Left renal pelvis (tissue), 4 donors: ENCODE data around the gene ARSJ. TPM values are rescaled to one million over a fixed set of nuclear protein-coding genes. Genes with fewer than 3 reads are reported as not detected.

Experiments
- DNase-seq, 4 donors: peaks; one replicate each; pipeline ENCODE4 v3.0.0-alpha.2; 2013; ENCODE audit warnings: low read depth in 4 of 4, low spot score in 3 of 4
- polyA plus RNA-seq, 4 donors: library from polyadenylated mRNA; unstranded; fragments of 120-200 nt; gene quantifications; one replicate each; pipeline ENCODE4 v1.2.1, GENCODE V29; 2013; ENCODE audit not compliant: insufficient read length in 4 of 4

The ARSJ gene
- polyA plus RNA-seq, 4 donors, result 3.2 to 16.6 (median 15.5) TPM

- DNase-seq, result no peak
Observed at GRCh38 chr4:113905301-113905700, 74.1 kb downstream of the ARSJ start.

DNA sequence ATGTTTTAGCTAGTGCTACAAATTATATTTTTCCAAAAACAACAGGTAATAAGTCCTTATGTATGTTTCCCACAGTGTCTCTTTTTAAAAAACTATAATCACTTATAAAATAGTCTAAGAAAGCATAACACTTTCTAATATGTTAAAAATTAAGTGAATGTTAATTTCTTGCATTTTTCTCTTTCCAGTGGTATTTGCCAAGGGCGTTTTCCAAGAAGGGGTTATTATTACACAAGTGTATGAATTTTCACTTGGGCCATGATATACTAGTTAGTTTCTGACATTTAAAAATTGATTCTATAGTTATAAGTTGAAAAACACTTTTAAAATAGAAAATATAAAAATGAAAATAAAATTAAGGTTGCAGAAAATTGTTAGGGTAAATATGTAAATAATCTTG is 74.6 kb downstream of the ARSJ start:
- DNase-seq, result no peak

DNA sequence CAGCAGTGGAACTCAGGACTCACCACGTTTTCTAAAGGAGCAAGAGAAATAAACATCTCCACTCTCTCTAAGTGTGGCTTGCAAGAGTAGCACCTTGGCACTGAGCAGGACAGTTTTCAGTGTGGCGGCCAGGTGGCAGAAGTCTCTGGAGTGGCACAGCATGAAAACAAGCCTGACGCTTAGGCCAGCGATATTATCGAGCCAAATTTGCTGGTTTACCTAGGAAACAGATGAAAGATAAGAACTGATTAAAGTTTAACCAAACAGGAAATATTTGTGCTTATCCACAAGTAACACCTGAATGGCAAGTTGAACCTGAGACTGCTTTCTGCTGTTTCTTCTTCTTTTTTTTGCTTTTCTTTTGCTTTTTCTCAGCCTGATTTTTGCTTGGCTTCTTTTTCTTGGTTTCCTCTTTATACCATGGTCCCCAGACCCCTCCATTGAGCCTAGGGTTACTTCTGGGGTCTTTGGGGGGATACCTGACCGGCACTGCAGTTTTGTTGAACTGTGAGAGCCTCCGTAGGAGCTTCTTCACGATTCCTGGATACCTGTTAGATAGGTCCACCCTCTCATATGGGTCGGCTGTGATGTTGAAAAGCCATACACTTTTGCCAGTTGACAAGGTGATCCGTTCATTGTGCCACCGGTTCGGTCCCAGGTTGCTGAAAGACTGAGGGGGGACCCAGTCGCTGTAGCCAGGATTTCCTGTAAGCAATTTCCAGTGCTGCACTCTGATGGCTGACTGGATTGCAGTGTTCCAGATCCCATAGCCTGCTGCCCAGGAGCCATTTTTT is 77.3 kb downstream of the ARSJ start:
- peak in 2 of 4 donors; percentile 42 to 45 for DNase-seq

DNA sequence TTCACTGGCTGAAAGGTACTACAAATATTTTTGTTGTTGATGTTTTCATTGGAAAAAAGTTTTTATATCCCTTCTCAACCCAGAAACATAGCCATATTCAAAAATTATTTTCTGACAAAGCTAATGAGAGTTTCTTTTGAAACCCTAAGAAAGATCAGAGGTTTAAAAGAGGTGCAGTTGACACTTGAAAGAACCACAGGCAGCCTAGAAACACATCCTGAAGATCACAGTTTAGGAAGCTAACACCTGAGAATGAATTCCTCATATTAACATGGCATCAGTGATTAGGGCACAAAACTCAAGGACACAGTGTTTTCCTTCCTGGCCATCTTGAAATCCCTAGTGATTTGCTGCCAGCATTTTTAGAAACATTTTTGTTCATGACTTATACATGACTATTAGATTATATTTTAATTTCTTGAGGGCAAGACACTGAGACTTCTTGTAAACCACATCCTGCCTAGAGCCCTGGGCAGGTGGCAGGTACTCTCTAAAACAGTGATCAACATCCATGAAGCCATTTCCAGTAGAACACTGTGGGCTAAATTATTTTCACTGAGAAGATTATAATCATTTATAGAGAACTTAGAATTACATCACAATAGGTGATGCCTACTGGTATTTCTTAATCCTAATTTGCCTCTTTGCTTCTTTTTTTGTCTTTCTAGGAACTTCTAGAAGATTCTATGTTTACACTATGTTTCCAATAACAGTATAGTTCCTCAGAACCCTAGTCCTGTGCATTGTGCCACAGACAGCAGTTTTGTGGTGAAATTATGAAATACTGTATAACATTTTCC is 80.0 kb downstream of the ARSJ start:
- no peak for DNase-seq

- DNase-seq, result no peak
Observed at GRCh38 chr4:113893546-113893945, 85.9 kb downstream of the ARSJ start.

DNA sequence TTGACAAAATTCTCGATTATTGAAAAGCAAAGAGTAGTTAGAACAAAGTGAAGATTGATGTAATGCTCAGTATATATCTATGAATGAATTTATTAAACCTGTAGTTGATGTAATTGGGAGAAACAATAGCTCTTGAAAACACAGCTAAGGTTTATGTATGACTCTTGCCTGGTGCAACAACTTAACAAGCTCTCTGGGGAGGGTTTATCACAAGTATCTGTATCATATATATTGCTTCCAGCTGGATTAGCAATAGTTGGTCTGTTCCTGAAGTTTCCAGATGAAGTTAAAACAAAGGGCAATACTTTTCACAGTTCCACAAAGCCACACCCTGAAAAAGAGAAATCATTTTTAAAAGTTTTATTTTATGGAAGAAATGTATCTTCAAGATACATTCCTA is 91.4 kb downstream of the ARSJ start:
- no peak for DNase-seq

- no peak for DNase-seq
Observed at GRCh38 chr4:113885291-113885690, 94.2 kb downstream of the ARSJ start.

- no peak for DNase-seq
Observed at GRCh38 chr4:113884655-113885054, 94.8 kb downstream of the ARSJ start.

DNA sequence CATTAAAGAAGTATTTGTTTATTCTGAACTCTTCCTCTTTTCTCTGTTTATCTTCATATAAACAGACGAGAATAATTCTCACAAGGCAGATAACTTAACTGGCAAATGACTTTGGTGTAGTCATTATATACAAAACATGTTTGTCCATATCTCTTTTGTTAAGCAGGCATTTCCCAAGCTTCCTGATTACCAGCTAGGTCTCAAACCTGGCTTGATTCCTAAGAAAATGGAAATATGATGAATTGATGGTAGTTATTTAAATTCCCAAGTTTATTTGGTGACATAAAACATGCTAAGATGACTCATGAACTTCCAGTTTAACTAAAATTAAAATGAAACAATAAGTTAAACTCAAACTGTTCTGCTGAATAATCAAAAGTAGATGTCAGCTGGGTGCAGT is 96.8 kb downstream of the ARSJ start:
- DNase-seq, result no peak

DNA sequence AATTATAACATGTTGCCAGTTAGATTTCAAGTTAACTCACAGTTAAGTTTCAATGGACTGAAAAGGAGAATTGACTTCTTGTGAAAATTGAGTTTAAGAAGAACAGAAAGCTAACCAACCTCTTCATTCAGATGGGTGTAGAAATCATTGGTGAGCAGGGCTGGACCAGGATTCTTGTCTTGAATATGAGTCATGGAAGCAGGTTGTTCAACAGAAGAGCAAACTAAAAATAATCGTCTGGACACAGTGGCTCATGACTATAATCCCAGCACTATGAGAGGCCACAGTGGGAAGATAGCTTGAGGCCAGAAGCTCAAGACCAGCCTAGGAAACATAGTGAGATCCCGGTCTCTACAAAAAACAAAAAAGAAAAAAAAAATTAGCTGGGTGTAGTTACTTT is 98.2 kb downstream of the ARSJ start:
- no peak for DNase-seq

- no peak for DNase-seq
Observed at GRCh38 chr4:113880240-113881028, 99.0 kb downstream of the ARSJ start.

DNA sequence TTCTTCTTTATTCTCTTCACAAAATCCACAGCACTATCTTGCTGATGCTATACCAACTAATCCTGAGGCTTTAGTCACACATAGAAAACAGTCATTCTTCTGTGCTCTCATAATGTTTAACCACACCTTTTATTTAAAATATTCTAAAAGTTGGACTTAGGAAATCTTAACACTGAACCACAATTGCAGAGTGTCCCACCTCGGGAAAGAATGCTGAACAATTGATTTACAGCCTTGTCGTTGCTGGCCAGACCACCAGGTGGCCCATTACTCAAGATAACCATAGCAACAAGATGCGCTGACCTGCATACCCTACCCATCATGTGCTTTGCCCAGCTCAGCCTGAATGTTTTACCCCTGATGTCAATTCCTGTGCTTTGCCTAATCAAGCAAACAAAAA is 100.8 kb downstream of the ARSJ start:
- peak in 2 of 4 donors; percentile 7 to 10 for DNase-seq

DNA sequence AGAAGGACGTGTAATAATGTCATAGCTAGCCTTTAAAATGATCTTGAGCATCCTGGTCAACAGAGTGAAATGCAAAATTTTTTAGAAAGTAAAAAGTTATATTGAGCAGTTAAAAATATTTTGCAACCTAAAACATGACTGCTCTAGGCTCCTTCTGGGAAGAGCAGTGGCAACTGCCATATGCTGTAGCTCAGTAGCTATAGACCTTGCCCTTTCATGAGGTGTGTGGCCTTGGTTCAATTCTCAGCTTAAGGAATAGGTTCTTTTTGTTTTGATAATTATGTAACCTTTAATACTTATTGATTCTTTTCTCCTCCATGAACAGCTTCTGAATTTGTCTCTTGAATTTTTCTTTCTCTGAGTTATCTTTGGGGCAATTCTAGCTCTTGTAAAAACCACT is 105.0 kb downstream of the ARSJ start:
- DNase-seq, result no peak

DNA sequence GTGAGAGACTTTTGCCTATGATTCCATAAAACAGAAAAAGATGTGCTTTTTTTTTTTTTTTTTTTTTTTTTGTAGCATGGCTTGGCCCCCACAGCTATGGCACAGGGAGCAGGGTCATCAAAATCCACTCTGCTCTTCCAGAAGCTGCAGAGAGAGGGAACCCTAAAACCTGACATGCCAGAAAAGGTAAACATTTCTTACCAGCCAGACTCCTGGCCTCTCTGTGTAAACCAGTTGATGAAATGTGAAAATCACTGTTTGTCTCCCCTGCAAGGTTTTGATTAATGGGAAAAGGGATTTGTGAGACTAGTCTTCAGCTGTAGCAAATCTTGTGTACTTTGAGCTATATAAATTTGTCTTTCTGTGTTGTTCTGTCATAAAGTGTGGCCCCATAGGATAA is 105.9 kb downstream of the ARSJ start:
- no peak for DNase-seq

DNA sequence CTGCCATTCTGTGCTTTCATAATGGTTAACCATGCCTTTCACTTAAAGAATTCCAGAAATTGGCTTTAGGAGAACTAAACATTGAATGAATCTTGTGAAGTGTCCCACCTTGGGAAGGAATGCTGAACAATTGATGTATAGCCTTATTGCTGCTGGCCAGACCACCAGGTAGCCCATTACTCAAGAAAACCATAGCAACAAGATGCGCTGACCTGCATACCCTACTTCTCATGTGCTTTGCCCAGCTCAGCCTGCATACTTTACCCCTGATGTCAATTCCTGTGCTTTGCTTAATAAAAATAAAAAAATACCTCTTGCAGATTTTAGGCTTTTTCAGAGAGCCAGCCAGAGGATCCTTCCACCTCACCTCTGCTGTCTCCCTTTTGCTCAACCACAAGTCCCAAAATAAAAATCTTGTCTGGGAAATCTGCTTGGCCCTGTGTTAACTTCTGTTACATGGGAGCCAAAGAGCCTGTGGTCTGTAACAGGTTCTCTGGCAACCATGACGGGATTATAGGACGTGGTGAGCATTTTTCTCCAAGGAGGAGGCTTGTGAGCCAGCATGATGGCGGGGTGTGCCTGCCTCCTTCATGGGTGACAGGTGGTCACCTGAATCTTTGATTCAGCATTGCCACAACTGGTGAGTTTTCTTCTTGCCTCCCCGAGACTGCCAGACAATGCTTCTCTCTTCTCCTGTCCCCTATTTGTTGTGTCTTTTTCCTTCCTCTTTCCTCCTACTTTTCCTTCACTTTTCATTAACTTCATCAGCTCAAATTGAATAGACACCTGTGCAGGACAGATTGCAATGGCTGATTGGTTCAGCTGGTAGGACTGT is 106.8 kb downstream of the ARSJ start:
- DNase-seq, result no peak

DNA sequence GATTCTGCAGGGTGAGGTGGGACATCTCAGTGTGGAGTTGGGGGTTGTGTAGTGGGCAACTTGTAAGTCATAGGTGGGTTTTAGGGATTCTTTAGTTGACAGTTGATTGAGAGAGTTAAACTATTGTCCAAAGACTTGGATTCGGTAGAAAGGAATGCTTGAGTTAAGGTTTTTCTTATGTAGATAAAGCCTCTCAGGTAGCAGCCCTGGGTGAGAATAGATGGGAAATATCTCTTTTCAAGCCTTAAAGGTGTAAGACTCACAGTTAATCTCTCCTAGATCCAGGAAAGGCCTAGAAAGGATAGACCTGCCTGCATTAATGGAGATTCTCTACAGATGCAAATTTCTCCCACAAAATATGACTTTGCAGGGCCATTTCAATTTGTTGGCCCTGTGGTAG is 108.4 kb downstream of the ARSJ start:
- no peak for DNase-seq

DNA sequence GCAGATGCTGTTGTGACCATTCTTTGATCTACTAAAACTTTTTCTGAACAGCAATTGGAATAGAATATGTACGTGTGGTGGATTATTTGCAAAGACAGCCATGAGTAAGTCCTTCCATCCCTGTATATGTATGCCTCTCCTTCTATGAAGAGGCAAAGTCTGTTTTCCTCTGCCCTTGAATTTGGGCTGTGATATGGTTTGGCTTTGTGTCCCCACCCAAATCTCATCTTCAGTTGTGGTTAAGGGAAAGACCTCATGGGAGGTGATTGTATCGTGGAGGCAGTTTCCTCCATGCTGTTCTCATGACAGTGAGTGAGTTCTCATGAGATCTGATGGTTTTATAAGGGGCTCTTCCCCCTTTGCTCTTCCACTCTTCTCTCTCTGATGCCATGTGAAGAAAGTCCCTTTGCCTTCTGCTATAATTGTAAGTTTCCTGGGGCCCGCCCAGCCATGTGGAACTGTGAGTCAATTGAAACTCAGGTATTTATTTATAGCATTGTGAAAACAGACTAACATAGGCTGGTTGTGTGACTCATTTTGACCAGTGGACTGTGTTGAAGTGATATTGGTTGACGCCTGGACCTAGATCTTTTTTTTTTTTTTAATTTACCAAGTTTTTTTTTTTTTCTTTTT is 109.6 kb downstream of the ARSJ start:
- no peak for DNase-seq

GRCh38 chr4:113866611-113867010 is 112.8 kb downstream of the ARSJ start:
- DNase-seq, result no peak

- DNase-seq, result no peak
Observed at GRCh38 chr4:113858924-113859323, 120.5 kb downstream of the ARSJ start.

DNA sequence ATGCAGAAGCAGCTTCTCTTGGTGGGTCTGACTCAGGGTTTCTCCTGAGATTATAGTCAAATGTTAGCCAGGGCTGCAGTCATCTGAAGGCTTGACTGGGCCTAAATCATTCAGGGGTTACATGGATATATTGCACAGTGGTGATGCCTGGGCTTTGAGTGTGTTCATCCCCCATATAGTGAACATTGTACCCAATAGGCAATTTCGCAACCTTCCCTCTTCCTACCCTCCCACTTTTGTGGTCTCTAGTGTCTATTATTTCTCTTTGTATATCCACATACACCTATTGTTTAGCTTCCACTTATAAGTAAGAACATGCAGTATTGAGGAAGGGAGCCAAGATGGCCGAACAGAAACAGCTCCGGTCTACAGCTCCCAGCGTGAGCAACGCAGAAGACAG is 127.6 kb downstream of the ARSJ start:
- no peak for DNase-seq
